B cell (primary cell): ENCODE results near the gene EDNRA. TPM values are rescaled to one million over a fixed set of nuclear protein-coding genes. Genes with fewer than 3 reads are reported as not detected.

Source experiments
- ATAC-seq: fragments of 200-7000 bp; cut with Tn5 transposase; one replicate; pipeline ENCODE4 v1.10.0; 2021; ENCODE audit warnings: low read depth, mild to moderate bottlenecking, moderate number of reproducible peaks, moderate library complexity
- CTCF ChIA-PET: fragments of 350-600 bp; sonication (Branson Sonifier 250); formaldehyde crosslinking; loops from one replicate; lab custom pipeline; 2021; ENCODE audit warnings: antibody characterized with exemption, inconsistent platforms; lab: Charles Lee
- POLR2A ChIA-PET: fragments of 350-600 bp; sonication (Branson Sonifier 250); formaldehyde crosslinking; loops from one replicate; lab custom pipeline; 2021; ENCODE audit warnings: antibody characterized with exemption; lab: Charles Lee
- DNase-seq: peaks from one replicate; pipeline ENCODE4 v3.0.0; 2013
- H2AFZ ChIP-seq: 2 replicates; pipeline ENCODE4 v1.6.1; 2012; ENCODE audit warnings: mild to moderate bottlenecking, low read depth, low read length; ENCODE audit not compliant: insufficient read depth, poor library complexity, severe bottlenecking
- H3K27ac ChIP-seq, 2 donors: 1 replicate in 1 of 2; 2 replicates in 1 of 2; pipeline ENCODE4 v1.5.1; 2012 to 2013; ENCODE audit warnings: low read length in 2 of 2, mild to moderate bottlenecking in 2 of 2, moderate library complexity in 1 of 2
- H3K27me3 ChIP-seq, 4 experiments: fragments of 200-600 bp in 1 of 4; sonication (generic) in 1 of 4; replicated peaks in 1 of 4; 1 replicate in 2 of 4; 2 replicates in 2 of 4; pipeline versions ENCODE4 v1.6.1 to v1.7.0; 2013 to 2016; ENCODE audit warnings: low read length in 3 of 4, mild to moderate bottlenecking in 2 of 4, mixed read lengths in 1 of 4, moderate library complexity in 1 of 4; ENCODE audit not compliant: insufficient read depth in 4 of 4, control insufficient read depth in 3 of 4; ENCODE audit errors: control extremely low read depth in 1 of 4
- H3K36me3 ChIP-seq, 2 experiments: replicated peaks in 1 of 2; 1 replicate in 1 of 2; 2 replicates in 1 of 2; pipeline versions ENCODE4 v1.6.1 to v1.7.1; 2013; ENCODE audit warnings: low read length in 1 of 2; ENCODE audit not compliant: insufficient read depth in 2 of 2, control insufficient read depth in 1 of 2; ENCODE audit errors: control extremely low read depth in 1 of 2, extremely low read depth in 1 of 2
- H3K4me1 ChIP-seq, 2 donors: fragments of 200-600 bp in 1 of 2; sonication (generic) in 1 of 2; 1 replicate in 1 of 2; 2 replicates in 1 of 2; pipeline versions ENCODE4 v1.5.1 to v1.6.1; 2013 to 2017; ENCODE audit warnings: low read length in 2 of 2; ENCODE audit not compliant: control insufficient read depth in 2 of 2, insufficient read depth in 2 of 2
- H3K4me2 ChIP-seq: replicated peaks from 2 replicates; pipeline ENCODE3; 2012; ENCODE audit warnings: mild to moderate bottlenecking, low read depth, low read length; ENCODE audit not compliant: poor library complexity, severe bottlenecking
- H3K4me3 ChIP-seq, 5 experiments: fragments of 200-600 bp in 1 of 5; sonication (generic) in 1 of 5; 1 replicate in 3 of 5; 2 replicates in 2 of 5; pipeline versions ENCODE4 v1.5.1 to v1.7.0; 2011 to 2016; ENCODE audit warnings: low read length in 4 of 5, mild to moderate bottlenecking in 4 of 5, low read depth in 2 of 5, control low read depth in 1 of 5, moderate library complexity in 1 of 5; ENCODE audit not compliant: insufficient read depth in 1 of 5; ENCODE audit errors: control extremely low read depth in 1 of 5, extremely low read depth in 1 of 5
- H3K79me2 ChIP-seq: fragments of 200-600 bp; sonication (generic); one replicate; pipeline ENCODE4 v1.6.0; 2016; ENCODE audit warnings: low read length; ENCODE audit not compliant: control insufficient read depth, insufficient read depth
- H3K9ac ChIP-seq: fragments of 200-600 bp; sonication (generic); 2 replicates; pipeline ENCODE4 v1.6.1; 2017; ENCODE audit warnings: mild to moderate bottlenecking, low read length, moderate library complexity
- H3K9me3 ChIP-seq, 3 donors: one replicate each; pipeline versions ENCODE4 v1.6.1 to v1.7.1; 2013; ENCODE audit warnings: low read length in 2 of 3; ENCODE audit not compliant: control insufficient read depth in 2 of 3, insufficient read depth in 1 of 3; ENCODE audit errors: control extremely low read depth in 1 of 3
- H4K20me1 ChIP-seq: 2 replicates; pipeline ENCODE4 v1.6.0; 2012; ENCODE audit warnings: mild to moderate bottlenecking, low read length; ENCODE audit not compliant: insufficient read depth, control insufficient read depth, poor library complexity, severe bottlenecking
- H3K27ac Mint-ChIP-seq: one replicate; pipeline ENCODE4 v1.8.0; 2021; ENCODE audit warnings: mixed read lengths
- H3K27me3 Mint-ChIP-seq: one replicate; pipeline ENCODE4 v1.8.0; 2021; ENCODE audit warnings: mixed read lengths
- H3K4me1 Mint-ChIP-seq: one replicate; pipeline ENCODE4 v1.8.0; 2021; ENCODE audit warnings: mixed read lengths
- H3K4me3 Mint-ChIP-seq: one replicate; pipeline ENCODE4 v1.8.0; 2021; ENCODE audit warnings: mixed read lengths
- H3K9me3 Mint-ChIP-seq: one replicate; pipeline ENCODE4 v1.8.0; 2022; ENCODE audit warnings: mixed read lengths; ENCODE audit not compliant: insufficient read depth
- EZH2 ChIP-seq: IDR thresholded peaks from 2 replicates; pipeline ENCODE4 v1.6.1; 2012; ENCODE audit warnings: borderline replicate concordance, low read depth, mild to moderate bottlenecking, moderate library complexity, low read length; ENCODE audit not compliant: insufficient read depth, poor library complexity, severe bottlenecking
- WGBS: methylation state at CpG from one replicate; pipeline ENCODE4 v1.1.5; 2013; ENCODE audit warnings: missing lambda C conversion rate; ENCODE audit not compliant: insufficient coverage; 5-methylcytosine and 5-hydroxymethylcytosine counted together
- intact Hi-C: fragments of 100-400 bp; cut with micrococcal nuclease; formaldehyde crosslinking; loops from one replicate; pipeline ENCODE4 v1.10.0; 2022
- polyA plus RNA-seq: library from polyadenylated mRNA; depleted of rRNA; stranded (reverse); fragments of >200 nt; gene quantifications from 2 replicates; pipeline ENCODE4 v1.2.3, GENCODE V29; 2012
- total RNA-seq, 2 donors: library from RNA; stranded (reverse); fragments of 120-200 nt in 1 of 2; gene quantifications; 1 replicate in 1 of 2; 2 replicates in 1 of 2; pipeline versions ENCODE4 v1.2.3 to v1.2.4, GENCODE V29; 2013 to 2022
- TF ChIP-seq, protein P1 (sequence below): fragments of 200-600 bp; IDR thresholded peaks from one replicate; pipeline ENCODE4 v1.8.0; 2022; ENCODE audit warnings: antibody characterized with exemption, mild to moderate bottlenecking

EDNRA gene
- total and polyA plus RNA-seq, 2 donors (not counting 1 experiment from before 2014, with no cell fraction given): not detected

DNA sequence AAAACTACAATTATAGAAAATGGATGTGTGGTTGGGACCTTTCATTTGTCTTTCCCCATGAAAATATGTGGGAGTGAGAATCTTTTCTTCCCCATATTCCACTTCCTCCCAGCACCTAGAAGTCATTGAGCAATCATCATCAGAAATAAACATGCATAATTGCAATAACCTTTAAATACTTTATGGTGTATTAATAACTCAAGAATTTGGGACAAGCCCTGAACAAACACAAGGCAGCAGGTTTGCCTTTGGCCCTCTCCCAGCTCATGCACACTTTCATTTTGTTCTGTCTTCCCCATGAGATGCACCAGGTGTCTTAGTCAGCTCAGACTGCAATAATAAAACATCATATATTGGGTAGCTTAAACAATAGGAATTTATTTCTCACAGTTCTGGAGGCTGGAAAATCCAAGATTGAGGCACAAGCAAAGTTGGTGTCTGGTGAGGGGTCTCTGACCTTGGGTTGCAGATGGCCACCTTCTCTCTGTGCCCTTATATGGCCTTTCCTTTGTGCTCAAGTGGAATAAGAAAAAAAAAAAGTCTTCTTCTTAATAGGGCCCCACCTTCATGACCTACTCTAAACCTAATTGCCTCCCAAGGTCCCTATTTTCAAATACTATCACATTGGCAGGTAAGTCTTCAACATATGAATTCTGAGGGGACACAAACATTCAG, 101.6 kb downstream of the EDNRA start:
- ATAC-seq: no peak
- H3K4me2 ChIP-seq: no peak overlapping the region
- CTCF ChIA-PET: no interaction called here

DNA sequence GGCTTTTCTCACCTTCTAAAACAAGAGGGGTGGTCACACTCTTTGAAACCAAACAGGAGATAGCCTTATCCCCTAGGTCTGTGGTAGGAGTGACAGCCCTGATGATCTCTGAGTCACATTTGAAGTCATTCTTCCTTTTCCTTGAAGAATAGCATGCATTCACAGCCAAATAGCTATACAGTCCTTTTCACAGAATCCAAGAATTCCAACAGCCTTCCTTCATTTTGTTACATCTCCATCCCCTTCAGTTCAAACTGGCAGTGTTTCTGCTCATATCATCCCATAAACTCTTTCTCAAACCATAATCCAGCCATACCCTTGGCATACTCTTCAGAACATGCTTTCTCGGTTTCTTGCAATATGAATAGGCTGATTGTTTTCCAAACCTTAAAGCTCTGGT, 103.0 kb downstream of the EDNRA start:
- H3K9me3 Mint-ChIP-seq: no peaks in the 10 kb centered on the region
- Histone ChIP-seq H3K4me2 (no peak overlapping the region), H3K9ac (no peak overlapping the region), H3K4me3 (no peak overlapping the region), H3K4me1 (no peaks in the 10 kb centered on the region), H4K20me1 (no peaks in the 10 kb centered on the region), H3K79me2 (no peaks in the 10 kb centered on the region), H3K27me3 (peaks cover 0 to 6% (median 2%) of the 10 kb centered on the region in 4 experiments), H3K9me3 (peaks cover 0 to 4% (median 4%) of the 10 kb centered on the region in 3 donors), H2AFZ (no peak overlapping the region), H3K27ac (no peak overlapping the region), H3K36me3 (no peaks in the 10 kb centered on the region)
- CTCF ChIA-PET: no interaction called here
- TF ChIP-seq EZH2: no peak
- TF ChIP-seq, protein P1, sequence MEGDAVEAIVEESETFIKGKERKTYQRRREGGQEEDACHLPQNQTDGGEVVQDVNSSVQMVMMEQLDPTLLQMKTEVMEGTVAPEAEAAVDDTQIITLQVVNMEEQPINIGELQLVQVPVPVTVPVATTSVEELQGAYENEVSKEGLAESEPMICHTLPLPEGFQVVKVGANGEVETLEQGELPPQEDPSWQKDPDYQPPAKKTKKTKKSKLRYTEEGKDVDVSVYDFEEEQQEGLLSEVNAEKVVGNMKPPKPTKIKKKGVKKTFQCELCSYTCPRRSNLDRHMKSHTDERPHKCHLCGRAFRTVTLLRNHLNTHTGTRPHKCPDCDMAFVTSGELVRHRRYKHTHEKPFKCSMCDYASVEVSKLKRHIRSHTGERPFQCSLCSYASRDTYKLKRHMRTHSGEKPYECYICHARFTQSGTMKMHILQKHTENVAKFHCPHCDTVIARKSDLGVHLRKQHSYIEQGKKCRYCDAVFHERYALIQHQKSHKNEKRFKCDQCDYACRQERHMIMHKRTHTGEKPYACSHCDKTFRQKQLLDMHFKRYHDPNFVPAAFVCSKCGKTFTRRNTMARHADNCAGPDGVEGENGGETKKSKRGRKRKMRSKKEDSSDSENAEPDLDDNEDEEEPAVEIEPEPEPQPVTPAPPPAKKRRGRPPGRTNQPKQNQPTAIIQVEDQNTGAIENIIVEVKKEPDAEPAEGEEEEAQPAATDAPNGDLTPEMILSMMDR: no peak
- 88% methylated on average over 1 of the region's 1 CpG for WGBS
- peaks cover 21% of the 10 kb centered on the region for H3K27me3 Mint-ChIP-seq
- no peak for DNase-seq
- no peak overlapping the region for H3K4me3 Mint-ChIP-seq
- no peak overlapping the region for H3K27ac Mint-ChIP-seq
- intact Hi-C loops: no loop called here
- POLR2A ChIA-PET: no interaction called here
- no peaks in the 10 kb centered on the region for H3K4me1 Mint-ChIP-seq
- no peak for ATAC-seq

More for the DNA sequence above, 101.6 kb downstream of the EDNRA start:
- H3K36me3 ChIP-seq: no peaks in the 10 kb centered on the region
- H3K4me1 ChIP-seq: no peaks in the 10 kb centered on the region
- no peaks in the 10 kb centered on the region for H3K79me2 ChIP-seq
- no peak overlapping the region for H3K4me3 Mint-ChIP-seq
- intact Hi-C loops: no loop called here
- H3K27me3 ChIP-seq: peaks cover 0 to 6% (median 2%) of the 10 kb centered on the region in 4 experiments
- H3K27ac Mint-ChIP-seq: no peak overlapping the region
- H3K9me3 Mint-ChIP-seq: no peaks in the 10 kb centered on the region
- no peaks in the 10 kb centered on the region for H4K20me1 ChIP-seq
- TF ChIP-seq, protein P1: no peak
- no peak for TF ChIP-seq EZH2
- H3K9ac ChIP-seq: no peak overlapping the region
- peaks cover 0 to 8% (median 4%) of the 10 kb centered on the region in 3 donors for H3K9me3 ChIP-seq
- H3K4me1 Mint-ChIP-seq: no peaks in the 10 kb centered on the region
- H3K27me3 Mint-ChIP-seq: peaks cover 25% of the 10 kb centered on the region
- H3K4me3 ChIP-seq: no peak overlapping the region
- DNase-seq: no peak
- H2AFZ ChIP-seq: no peak overlapping the region
- POLR2A ChIA-PET: no interaction called here
- no peak overlapping the region for H3K27ac ChIP-seq
